Epithelial cell of esophagus (primary cell): ENCODE measurements around the gene HTT.

Source experiments
- DNase-seq: peaks from one replicate; pipeline ENCODE4 v3.0.0; 2010; ENCODE audit warnings: low read depth
- H3K4me3 ChIP-seq: 2 replicates; pipeline ENCODE4 v1.5.1; 2011; ENCODE audit warnings: mild to moderate bottlenecking, low read length, control low read depth
- TF ChIP-seq, protein P1 (sequence below): IDR thresholded peaks from 2 replicates; pipeline ENCODE4 v1.5.1; 2011; ENCODE audit warnings: low read depth, mild to moderate bottlenecking, low read length, control low read depth, inconsistent platforms; ENCODE audit not compliant: insufficient read depth; ENCODE audit errors: missing control alignments

The HTT gene

DNA sequence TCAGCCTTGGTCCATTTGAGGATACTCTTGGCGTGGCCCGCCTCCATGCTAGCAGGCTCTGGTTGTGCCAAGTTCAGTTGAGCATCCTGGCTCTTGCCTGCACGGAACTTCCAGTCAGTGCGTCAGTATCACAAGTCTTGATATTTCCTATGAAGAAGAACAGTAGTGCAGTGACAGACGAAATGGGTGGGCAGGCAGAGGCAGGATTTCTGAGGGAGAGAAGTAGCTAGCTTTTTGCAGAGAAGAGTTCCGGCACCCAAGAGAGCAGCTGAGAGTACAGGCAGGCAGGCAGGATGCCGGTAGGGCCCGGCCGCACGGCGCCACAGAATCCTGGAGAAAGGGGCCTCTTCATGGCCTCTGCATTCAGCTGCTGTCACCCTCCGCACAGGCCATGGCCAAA is 118.3 kb downstream of the HTT start:
- no peak overlapping the region for H3K4me3 ChIP-seq
- TF ChIP-seq, protein P1, sequence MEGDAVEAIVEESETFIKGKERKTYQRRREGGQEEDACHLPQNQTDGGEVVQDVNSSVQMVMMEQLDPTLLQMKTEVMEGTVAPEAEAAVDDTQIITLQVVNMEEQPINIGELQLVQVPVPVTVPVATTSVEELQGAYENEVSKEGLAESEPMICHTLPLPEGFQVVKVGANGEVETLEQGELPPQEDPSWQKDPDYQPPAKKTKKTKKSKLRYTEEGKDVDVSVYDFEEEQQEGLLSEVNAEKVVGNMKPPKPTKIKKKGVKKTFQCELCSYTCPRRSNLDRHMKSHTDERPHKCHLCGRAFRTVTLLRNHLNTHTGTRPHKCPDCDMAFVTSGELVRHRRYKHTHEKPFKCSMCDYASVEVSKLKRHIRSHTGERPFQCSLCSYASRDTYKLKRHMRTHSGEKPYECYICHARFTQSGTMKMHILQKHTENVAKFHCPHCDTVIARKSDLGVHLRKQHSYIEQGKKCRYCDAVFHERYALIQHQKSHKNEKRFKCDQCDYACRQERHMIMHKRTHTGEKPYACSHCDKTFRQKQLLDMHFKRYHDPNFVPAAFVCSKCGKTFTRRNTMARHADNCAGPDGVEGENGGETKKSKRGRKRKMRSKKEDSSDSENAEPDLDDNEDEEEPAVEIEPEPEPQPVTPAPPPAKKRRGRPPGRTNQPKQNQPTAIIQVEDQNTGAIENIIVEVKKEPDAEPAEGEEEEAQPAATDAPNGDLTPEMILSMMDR, result no peak
- no peak for DNase-seq

DNA sequence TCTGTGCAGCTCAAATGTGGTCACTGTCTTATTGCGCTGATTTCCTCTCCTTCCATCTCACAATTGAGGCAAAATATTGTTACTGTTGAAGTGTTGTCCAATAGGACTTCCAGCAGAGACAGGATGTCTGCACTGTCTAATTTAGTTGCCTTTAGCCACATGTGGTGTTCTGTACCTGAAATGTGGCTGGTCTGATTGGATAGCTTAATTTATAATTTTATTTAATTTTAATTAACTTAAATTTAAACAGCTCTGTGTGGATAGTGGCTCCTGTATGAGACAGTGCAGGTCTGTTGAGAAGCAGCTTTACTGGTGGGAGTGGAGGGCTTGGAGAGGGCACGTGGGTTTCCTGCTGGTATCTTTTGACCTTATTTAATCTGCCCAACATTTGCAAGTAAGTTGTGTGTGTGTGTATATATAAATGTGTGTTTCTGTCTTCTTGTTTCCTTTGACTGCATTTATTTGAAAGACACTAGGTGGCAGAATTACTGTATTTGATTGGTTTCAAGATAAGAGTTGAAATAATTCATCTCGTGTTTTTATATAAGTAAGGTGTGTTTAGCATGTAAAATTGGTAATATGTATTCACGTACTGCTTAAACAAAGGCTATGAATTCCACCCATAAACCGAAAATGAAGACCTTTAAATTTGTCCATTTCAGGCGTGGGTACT is 119.2 kb downstream of the HTT start:
- peak; percentile 17 for DNase-seq
- TF ChIP-seq, protein P1, result peak; percentile 16
- no peak overlapping the region for H3K4me3 ChIP-seq

DNA sequence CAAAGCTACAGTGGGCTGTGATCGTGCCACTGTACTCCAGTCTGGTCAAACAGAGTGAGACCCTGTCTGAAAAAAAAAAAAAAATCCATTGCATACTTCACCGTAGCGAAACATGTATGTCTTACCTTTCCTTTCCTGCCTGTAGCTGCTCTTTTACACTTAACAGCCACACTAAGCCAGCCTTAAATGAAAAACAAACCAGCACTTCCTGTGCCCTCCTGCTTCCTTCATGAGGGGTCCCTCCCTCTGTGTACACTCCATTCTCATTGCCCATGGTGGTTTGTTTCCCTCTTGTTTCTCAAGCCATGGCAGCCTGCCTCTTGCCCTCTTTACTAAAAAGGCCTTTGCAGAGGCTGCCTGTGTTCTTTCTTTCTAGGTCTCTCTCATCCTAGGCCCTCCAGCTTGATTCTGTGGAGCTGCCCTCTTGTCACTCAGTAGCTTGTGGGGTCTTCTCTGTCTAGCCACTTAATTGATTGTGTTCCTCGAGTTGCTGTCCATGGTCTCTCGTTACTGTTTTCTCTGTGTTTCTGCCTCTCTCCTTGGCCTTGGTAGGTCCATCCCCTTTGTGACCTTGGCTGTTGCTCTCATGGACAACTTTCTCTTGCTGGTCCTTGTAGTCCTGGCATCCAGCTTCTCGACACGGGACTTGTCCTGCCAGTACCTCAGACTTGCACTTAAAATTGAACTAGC is 122.3 kb downstream of the HTT start:
- no peak overlapping the region for H3K4me3 ChIP-seq
- DNase-seq, result no peak
- TF ChIP-seq, protein P1, result no peak

- TF ChIP-seq, protein P1, result no peak
- no peak overlapping the region for H3K4me3 ChIP-seq
- DNase-seq, result no peak
Measured at GRCh38 chr4:3197366-3198105, 123.1 kb downstream of the HTT start.

- H3K4me3 ChIP-seq, result no peak overlapping the region
- TF ChIP-seq, protein P1, result no peak
- no peak for DNase-seq
Measured at GRCh38 chr4:3198906-3199305, 124.4 kb downstream of the HTT start.

DNA sequence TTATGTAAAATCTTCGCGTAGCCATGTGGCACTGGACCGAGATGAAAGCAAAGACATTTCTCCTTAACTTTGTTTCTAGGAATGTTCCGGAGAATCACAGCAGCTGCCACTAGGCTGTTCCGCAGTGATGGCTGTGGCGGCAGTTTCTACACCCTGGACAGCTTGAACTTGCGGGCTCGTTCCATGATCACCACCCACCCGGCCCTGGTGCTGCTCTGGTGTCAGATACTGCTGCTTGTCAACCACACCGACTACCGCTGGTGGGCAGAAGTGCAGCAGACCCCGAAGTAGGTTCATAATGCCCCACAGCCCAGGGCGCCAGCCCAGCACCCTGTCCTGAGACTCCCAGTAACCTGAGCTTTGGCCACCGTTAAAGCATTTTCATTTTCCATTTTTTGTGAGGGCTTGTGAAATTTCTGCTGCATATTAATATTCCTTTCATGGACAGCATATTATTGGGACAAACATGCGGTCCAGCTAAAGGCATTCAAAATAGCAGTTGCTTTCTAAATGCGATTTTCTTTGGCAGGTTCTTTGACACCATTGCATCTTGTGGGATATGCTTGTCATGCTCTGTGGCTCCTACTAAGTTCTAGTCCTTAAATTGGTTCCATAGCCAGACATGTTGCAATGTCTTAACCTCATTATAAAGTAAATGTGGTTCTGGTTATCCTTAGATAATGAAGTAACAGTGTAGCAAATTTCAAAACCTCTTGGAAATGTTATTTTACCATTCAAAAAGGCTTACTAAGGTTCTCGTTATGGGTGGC is 125.4 kb downstream of the HTT start:
- TF ChIP-seq, protein P1, result no peak
- no peak for DNase-seq
- no peak overlapping the region for H3K4me3 ChIP-seq
